ENCODE results near the gene CACNA1G. TPM values are rescaled to one million over a fixed set of nuclear protein-coding genes. Genes with fewer than 3 reads are reported as not detected.

CACNA1G gene
- total and polyA plus RNA-seq, 7 donors, result 0.02 to 0.24 (median 0.04) TPM; not detected in 2

GRCh38 chr17:50647187-50647586 lies 86.7 kb downstream of the CACNA1G start:
- Histone ChIP-seq H3K36me3 (ENCODE audit: insufficient read depth in 1 of 2, low read depth in 1 of 2) (no peaks in the 10 kb centered on the region), H3K27ac (no peak overlapping the region), H3K9me3 (no peaks in the 10 kb centered on the region), H3K27me3 (ENCODE audit: insufficient read depth in 3 of 3, low read length in 2 of 3) (no peaks in the 10 kb centered on the region), H3K4me1 (no peaks in the 10 kb centered on the region), H3K4me3 (no peak overlapping the region)
- intact Hi-C loops (cut with DNase I), result no loop called here
- ATAC-seq (no peak), DNase-seq (no peak)
- 66 to 90% (median 73%) methylated on average over 2 of the region's 2 CpGs for WGBS, 3 donors
- no peak for TF ChIP-seq CTCF (IDR thresholded peaks at IDR 0.05)

GRCh38 chr17:50649042-50649908 lies 88.8 kb downstream of the CACNA1G start:
- no peaks in the 10 kb centered on the region for H3K36me3 ChIP-seq (ENCODE audit: insufficient read depth in 1 of 2, low read depth in 1 of 2)
- no peak for ATAC-seq
- no peaks in the 10 kb centered on the region for H3K27me3 ChIP-seq (ENCODE audit: insufficient read depth in 3 of 3, low read length in 2 of 3)
- intact Hi-C loops (cut with DNase I), result no loop called here
- no peak overlapping the region for H3K27ac ChIP-seq
- DNase-seq, result no peak
- 74 to 79% (median 76%) methylated on average over 7 of the region's 7 CpGs for WGBS, 3 donors
- H3K4me3 ChIP-seq, result no peak overlapping the region
- H3K9me3 ChIP-seq, result peaks cover 5% of the 10 kb centered on the region
- no peak for TF ChIP-seq CTCF (IDR thresholded peaks at IDR 0.05)
- H3K4me1 ChIP-seq, result no peaks in the 10 kb centered on the region

GRCh38 chr17:50651661-50652060 lies 91.1 kb downstream of the CACNA1G start:
- no peaks in the 10 kb centered on the region for H3K36me3 ChIP-seq (ENCODE audit: insufficient read depth in 1 of 2, low read depth in 1 of 2)
- H3K27me3 ChIP-seq (ENCODE audit: insufficient read depth in 3 of 3, low read length in 2 of 3), result no peaks in the 10 kb centered on the region
- H3K4me3 ChIP-seq, result no peak overlapping the region
- no peak for DNase-seq
- ATAC-seq, result no peak
- H3K4me1 ChIP-seq, result no peaks in the 10 kb centered on the region
- 89 to 93% (median 91%) methylated on average over 2 of the region's 2 CpGs for WGBS, 3 donors
- intact Hi-C loops (cut with DNase I), result no loop called here
- H3K27ac ChIP-seq, result no peak overlapping the region
- H3K9me3 ChIP-seq, result peaks cover 5% of the 10 kb centered on the region
- TF ChIP-seq CTCF (IDR thresholded peaks at IDR 0.05), result no peak

- Histone ChIP-seq H3K36me3 (ENCODE audit: insufficient read depth in 1 of 2, low read depth in 1 of 2) (no peaks in the 10 kb centered on the region), H3K27me3 (ENCODE audit: insufficient read depth in 3 of 3, low read length in 2 of 3) (no peaks in the 10 kb centered on the region), H3K4me3 (no peak overlapping the region), H3K27ac (no peak overlapping the region), H3K9me3 (peaks cover 5% of the 10 kb centered on the region), H3K4me1 (no peaks in the 10 kb centered on the region)
- ATAC-seq (no peak), DNase-seq (no peak)
- WGBS, 3 donors, result 70 to 87% (median 85%) methylated on average over 3 of the region's 3 CpGs
- TF ChIP-seq CTCF (IDR thresholded peaks at IDR 0.05), result no peak
- intact Hi-C loops (cut with DNase I), result no loop called here
These were observed 93.2 kb downstream of the CACNA1G start for GRCh38 chr17:50653738-50654137.

Measured in psoas muscle (tissue), 8 donors.